GM12865 (cell line): ENCODE results near the gene FBF1.

Experiments
- DNase-seq: peaks from one replicate; pipeline ENCODE4 v3.0.0; 2010; ENCODE audit warnings: low read depth
- H3K4me3 ChIP-seq: 2 replicates; pipeline ENCODE4 v1.5.1; 2011; ENCODE audit warnings: mild to moderate bottlenecking, low read depth, low read length, control low read depth
- TF ChIP-seq, protein P1 (sequence below): IDR thresholded peaks from 2 replicates; pipeline ENCODE4 v1.5.1; 2011; ENCODE audit warnings: low read length, control low read depth, low read depth, inconsistent platforms; ENCODE audit not compliant: insufficient read depth; ENCODE audit errors: missing control alignments

FBF1 gene

DNA sequence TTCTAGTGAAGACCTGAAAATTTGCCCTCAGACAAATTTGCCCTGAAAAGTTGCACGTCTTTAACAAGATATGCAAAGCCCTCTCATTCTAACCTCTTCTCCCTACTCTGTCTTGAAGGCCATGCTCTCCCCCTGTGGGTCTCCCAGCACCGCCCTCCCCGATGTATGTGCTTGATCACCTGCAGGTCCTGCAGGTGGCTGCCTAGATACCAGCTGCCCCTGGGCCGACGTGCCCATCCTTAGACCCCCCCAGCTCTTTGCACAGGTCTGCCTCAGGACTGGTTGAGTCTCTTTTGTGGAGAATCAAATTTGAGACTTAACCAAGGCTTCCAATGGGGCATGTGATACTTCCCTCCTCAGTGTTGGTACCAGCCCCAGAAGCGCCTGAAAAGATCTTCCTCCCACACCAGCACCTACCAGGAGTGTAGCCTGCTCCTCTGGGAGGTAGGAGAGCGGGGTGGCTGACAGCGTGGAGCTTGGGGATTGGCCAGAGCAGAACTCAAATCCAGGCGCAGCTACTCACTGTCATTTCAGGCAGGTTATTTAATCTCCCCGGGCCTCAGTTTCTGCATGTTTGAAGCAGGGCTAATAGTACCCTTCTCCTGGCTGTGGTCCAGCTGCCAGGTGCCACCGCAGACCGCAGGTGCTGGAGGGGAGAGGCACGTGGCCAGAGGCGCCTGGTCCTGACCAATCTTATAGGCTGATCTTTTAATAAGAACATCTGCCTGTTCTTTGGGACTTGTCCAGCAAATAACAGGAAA lies 31.6 kb downstream of the FBF1 start:
- TF ChIP-seq, protein P1, sequence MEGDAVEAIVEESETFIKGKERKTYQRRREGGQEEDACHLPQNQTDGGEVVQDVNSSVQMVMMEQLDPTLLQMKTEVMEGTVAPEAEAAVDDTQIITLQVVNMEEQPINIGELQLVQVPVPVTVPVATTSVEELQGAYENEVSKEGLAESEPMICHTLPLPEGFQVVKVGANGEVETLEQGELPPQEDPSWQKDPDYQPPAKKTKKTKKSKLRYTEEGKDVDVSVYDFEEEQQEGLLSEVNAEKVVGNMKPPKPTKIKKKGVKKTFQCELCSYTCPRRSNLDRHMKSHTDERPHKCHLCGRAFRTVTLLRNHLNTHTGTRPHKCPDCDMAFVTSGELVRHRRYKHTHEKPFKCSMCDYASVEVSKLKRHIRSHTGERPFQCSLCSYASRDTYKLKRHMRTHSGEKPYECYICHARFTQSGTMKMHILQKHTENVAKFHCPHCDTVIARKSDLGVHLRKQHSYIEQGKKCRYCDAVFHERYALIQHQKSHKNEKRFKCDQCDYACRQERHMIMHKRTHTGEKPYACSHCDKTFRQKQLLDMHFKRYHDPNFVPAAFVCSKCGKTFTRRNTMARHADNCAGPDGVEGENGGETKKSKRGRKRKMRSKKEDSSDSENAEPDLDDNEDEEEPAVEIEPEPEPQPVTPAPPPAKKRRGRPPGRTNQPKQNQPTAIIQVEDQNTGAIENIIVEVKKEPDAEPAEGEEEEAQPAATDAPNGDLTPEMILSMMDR, result no peak
- no peak for DNase-seq
- no peak overlapping the region for H3K4me3 ChIP-seq

DNA sequence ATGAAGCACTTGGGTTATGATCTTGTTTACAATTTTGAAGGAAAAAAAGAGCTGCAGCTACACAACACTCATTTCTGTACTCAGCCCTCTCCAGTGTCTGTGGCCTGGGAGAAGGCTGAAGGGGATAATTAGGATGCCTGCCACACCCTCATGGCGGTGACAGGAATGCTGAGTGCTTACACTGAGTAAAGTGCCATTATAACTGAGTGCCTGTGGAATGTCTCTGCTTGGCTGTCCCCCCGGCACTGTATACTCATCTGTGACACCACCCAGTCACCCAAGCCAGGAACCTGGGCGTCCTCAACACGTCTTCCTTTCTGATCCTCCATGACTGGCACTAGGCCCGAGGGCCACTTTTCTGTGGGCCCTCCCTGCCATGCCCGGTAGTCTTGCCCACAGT lies 32.6 kb downstream of the FBF1 start:
- H3K4me3 ChIP-seq, result no peak overlapping the region
- TF ChIP-seq, protein P1, result no peak
- DNase-seq, result no peak

DNA sequence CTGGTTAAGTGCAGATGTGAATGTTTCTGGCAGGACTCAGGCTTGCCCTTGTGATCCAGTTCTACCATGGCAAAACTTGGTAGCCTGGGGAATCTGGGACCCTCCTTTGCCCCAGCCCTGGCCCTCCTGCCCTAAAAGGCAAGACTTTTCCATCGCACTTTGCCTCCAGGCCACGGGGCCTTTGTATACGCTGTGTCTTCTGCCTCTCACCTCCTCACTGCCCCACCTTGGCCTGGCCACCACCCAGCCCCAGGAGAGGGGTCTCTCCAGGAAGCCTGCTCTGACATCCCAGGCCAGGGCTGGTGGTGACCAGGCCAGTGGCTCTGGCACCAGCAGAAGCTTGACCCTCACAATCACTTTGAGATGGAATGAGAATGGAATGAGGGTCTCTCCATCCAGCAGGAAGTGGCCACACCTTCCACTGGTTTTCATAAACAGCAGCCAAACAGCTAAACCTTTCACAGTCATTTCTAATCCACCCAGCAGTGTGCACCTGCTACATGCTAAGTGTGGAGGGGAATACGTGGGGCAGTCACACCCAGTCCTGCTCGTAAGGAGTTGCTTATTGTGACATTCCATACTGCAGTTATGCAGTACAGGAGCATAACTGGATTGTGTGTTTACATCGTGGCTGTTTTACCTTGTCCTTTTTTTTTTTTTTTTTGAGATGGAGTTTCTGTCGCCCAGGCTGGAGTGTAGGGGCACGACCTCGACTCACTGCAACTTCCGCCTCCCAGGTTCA lies 34.5 kb downstream of the FBF1 start:
- no peak for DNase-seq
- TF ChIP-seq, protein P1, result no peak
- H3K4me3 ChIP-seq, result no peak overlapping the region

DNA sequence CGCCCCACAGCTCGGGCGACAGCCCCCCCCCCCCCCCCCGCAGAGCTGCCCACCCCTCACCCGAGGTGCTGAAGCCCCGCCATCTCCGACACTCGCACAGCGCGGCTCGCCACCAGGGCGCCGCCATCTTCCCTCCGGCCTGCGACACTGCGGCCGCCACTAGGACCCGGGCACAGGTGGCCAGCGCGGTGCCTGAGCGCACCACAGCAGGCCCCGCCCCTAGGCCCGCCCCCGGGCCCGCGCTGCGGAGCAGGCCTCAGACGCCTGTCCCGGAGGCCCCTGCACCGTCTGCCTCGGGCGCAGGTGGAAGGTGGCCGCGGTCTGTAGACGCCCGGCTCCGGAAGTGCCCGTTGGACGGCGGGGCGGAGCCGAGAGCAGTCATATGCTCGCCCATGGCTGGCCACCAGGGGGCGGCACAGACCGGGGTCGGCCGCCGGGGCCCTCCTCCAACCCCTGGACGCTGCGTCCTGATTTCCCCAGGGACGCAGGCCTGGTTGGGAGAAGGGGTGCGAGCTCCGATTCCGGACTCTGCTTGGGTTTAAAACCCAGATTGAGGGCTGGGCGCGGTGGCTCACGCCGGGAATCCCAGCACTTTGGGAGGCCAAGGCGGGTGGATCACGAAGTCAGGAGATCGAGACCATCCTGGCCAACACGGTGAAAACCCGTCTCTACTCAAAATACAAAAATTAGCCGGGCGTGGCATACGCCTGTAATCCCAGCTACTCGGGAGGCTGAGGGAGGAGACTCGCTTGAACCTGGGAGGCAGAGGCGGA lies 35.9 kb downstream of the FBF1 start, which contains the start of gene MRPL38:
TSS of gene MRPL38 (minus strand) at position 136 of the 773 bp plus-strand sequence. CDS start at position 127, 9 bp downstream.
- TF ChIP-seq, protein P1, result peak; percentile 90
- H3K4me3 ChIP-seq, result peak within 1 kb of the TSS; percentile 97
- peak; percentile 99 for DNase-seq

DNA sequence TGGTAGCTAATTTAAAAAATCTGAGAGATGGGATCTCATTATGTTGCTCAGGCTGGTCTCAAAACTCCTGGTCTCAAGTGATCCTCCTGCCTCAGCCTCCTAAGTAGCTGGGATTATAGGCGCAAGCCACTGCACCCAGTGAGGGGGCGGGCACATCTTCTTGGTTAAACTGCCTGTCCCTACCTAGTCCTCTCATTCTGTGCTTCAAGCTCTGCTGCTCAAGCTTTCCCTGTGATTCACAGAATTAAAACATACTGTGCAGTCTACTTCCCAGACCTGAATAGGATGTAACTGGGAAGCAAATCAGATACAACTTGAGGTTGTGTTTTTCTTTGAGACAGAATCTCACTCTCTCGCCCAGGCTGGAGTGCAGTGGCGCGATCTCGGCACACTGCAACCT lies 38.4 kb downstream of the FBF1 start:
- TF ChIP-seq, protein P1, result no peak
- no peak for DNase-seq

DNA sequence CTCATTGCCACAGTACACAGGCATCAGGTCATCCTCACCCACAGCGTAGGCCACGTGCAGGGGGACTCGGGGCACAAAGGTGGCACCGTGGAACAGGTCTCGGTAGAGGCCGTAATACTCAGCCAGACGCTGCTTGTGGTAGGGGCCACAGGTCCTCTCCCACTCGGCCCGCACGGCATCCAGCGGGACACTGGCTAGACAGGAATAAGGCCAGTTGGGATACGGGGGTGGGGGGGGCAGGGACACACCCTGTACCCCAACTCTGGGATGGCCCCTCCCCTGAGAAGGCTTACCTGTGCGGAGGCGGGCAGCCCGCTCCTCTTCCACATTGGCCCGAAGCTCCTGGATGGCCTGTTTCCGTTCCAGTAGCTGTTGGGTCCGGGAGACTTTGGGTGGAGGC lies 39.1 kb downstream of the FBF1 start:
- TF ChIP-seq, protein P1, result no peak
- H3K4me3 ChIP-seq, result no peak overlapping the region
- no peak for DNase-seq

More for the DNA sequence above, 38.4 kb downstream of the FBF1 start:
- H3K4me3 ChIP-seq, result no peak overlapping the region
